Measurements from ENCODE around the gene RSF1.

Gene RSF1

DNA sequence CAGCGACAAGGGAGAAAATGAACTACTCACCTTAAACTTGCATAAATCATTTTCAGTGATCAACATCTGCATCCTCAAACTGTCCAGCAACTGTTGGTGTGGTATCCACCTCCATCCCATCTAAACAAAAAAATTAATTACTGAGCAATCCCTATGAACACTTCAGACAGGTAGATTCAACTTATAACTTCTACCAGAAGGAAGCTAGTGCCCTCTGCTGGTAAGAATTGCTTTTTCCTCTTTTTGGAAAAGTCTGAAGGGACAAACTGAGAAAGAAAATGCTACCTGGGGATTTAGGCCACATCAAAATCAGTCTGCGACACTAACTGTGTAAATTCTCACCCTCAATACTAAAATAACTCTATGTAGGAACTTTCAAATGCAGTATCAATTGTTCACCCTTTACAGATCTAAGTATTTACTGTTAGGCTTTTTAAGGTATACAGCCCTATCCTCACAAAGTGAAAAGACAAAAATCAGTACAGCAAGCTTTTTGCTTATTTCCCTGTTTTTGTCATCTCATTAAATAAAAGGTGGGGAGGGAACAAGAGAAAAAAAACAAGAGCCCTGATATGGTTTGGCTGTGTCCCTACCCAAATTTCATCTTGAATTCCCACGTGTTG lies 200.8 kb downstream of the RSF1 start:
- DNase-seq (ENCODE audit: low spot score), result no peak

DNA sequence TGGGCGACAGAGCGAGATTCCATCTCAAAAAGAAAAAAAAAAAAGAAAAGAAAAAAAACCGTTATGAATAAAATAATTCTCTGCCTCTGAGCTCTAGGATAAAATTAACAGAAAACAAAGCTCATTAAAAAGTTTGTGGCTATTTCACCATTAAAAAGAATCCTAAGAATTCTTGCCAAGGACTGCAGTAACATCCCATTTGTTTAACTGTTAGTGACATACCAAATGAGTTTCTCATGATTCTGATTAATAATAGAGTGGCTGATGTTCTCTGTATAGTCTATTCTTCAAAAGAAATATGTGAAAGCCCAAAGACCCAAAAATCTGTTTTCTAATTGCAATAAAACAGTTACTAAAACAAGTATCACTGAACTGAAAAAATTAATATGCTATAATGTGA lies 202.6 kb downstream of the RSF1 start:
- DNase-seq (ENCODE audit: low spot score), result no peak

DNA sequence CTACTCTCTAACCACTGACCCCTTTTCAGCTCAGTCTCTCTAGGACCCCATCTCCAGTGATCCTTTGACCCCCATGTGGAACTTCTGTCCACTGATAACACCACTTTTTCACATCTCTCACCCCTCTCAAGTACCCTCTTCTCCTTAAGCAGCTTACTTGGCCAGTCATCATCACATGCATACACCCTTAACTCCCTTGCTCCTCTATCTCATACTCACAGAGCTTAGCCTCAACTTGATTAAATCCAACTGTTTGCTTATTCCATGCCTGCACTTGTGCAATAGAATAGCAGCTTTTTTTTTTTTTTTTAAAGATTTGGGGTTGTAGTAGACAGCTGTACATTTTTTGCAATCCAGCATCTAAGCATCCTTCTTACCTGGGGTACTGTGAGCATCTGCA lies 208.6 kb downstream of the RSF1 start:
- DNase-seq (ENCODE audit: low spot score), result no peak
